Glutamatergic neuron (in vitro differentiated cells): Measurements from ENCODE around the gene PCDHGB7. TPM values are rescaled to one million over a fixed set of nuclear protein-coding genes. Genes with fewer than 3 reads are reported as not detected.
"Not testable (repeated sequence)": the region's sequence is repeated elsewhere in the genome, so short reads cannot be mapped to it uniquely, and the experiment has no call there.

Source experiments
- DNase-seq: peaks from one replicate; pipeline ENCODE4 v3.0.0; 2022
- H3K27ac Mint-ChIP-seq: one replicate; pipeline ENCODE4 v1.8.0; 2020; ENCODE audit warnings: mild to moderate bottlenecking, mixed read lengths, inconsistent platforms; ENCODE audit not compliant: unreplicated experiment
- H3K27me3 Mint-ChIP-seq: one replicate; pipeline ENCODE4 v1.8.0; 2020; ENCODE audit warnings: mild to moderate bottlenecking, moderate library complexity, mixed read lengths, inconsistent platforms; ENCODE audit not compliant: unreplicated experiment
- H3K36me3 Mint-ChIP-seq: one replicate; pipeline ENCODE4 v1.8.0; 2020; ENCODE audit warnings: mild to moderate bottlenecking, mixed read lengths, inconsistent platforms; ENCODE audit not compliant: unreplicated experiment
- H3K4me1 Mint-ChIP-seq: one replicate; pipeline ENCODE4 v1.8.0; 2020; ENCODE audit warnings: mild to moderate bottlenecking, low read depth, mixed read lengths, inconsistent platforms; ENCODE audit not compliant: unreplicated experiment
- H3K4me3 Mint-ChIP-seq: one replicate; pipeline ENCODE4 v1.8.0; 2020; ENCODE audit warnings: mild to moderate bottlenecking, mixed read lengths, inconsistent platforms; ENCODE audit not compliant: unreplicated experiment
- H3K9me3 Mint-ChIP-seq: one replicate; pipeline ENCODE4 v1.8.0; 2020; ENCODE audit warnings: mild to moderate bottlenecking, moderate library complexity, mixed read lengths, inconsistent platforms; ENCODE audit not compliant: unreplicated experiment
- total RNA-seq: library from RNA; stranded (reverse); fragmentation: NEBNext Ultra II Directional; extraction: Animal tissue kit (Norgen Biotek cat#: 25700); gene quantifications from one replicate; pipeline ENCODE4 v1.2.1, GENCODE V29; 2021; ENCODE audit not compliant: unreplicated experiment
- TF ChIP-seq, protein P1 (sequence below): fragments of 200-600 bp; sonication (generic); IDR thresholded peaks from one replicate; pipeline ENCODE4 v1.5.0; 2021; ENCODE audit not compliant: partially characterized antibody, unreplicated experiment

The PCDHGB7 gene
- total RNA-seq, 1 donor from 2014 or later, result 38.6 TPM

DNA sequence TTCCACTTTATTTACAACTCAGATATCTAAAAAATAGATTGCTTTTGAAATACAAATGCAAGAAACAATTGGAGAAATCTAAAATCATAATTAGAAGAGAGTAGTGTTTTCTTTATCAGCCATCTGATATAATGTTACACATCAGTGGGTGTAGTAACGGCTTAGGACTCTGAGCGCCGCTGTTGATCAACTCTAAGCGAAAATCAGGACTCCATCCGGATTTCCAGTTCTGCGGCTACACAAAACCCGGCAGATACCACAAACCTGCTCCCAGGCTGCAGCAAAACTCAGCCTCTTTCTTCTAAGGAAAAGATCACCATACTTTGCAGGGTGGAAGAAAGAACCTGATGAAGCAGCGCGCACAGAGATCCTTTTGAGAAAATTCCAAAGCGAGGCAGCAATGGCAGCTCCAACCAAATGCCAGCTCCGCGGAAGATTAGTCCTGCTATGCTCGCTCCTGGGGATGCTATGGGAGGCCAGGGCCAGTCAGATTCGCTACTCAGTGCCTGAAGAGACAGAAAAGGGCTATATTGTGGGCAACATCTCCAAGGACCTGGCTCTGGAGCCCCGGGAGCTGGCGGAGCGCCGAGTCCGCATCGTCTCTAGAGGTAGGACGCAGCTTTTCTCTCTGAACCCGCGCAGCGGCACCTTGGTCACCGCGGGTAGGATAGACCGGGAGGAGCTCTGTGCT, 14.8 kb upstream of the PCDHGB7 start, which contains the start of gene PCDHGA9:
Gene PCDHGA9 (plus strand): TSS at position 226 of the 691 bp plus-strand sequence. CDS start 175 bp downstream, at position 401.
- peaks cover 58% of the 10 kb centered on the region for H3K36me3 Mint-ChIP-seq
- H3K9me3 Mint-ChIP-seq, result peaks cover 27% of the 10 kb centered on the region
- H3K27ac Mint-ChIP-seq, result no peak within 1 kb of the TSS

DNA sequence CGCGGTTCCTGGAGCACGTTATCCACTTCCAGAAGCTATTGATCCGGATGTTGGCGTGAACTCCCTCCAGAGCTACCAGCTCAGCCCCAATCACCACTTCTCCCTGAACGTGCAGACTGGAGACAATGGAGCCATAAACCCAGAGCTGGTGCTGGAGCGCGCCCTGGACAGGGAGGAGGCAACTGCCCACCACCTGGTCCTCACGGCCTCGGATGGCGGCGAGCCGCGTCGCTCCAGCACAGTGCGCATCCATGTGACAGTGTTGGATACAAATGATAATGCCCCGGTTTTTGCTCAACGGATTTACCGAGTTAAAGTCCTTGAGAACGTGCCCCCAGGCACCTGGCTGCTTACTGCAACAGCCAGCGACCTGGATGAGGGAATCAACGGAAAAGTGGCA, 14.1 kb upstream of the PCDHGB7 start:
- Mint-ChIP-seq H3K4me3 (no peak overlapping the region), H3K27ac (no peak overlapping the region), H3K36me3 (peaks cover 64% of the 10 kb centered on the region), H3K27me3 (peaks cover 6% of the 10 kb centered on the region), H3K9me3 (peaks cover 31% of the 10 kb centered on the region), H3K4me1 (peaks cover 3% of the 10 kb centered on the region)
- TF ChIP-seq, protein P1, sequence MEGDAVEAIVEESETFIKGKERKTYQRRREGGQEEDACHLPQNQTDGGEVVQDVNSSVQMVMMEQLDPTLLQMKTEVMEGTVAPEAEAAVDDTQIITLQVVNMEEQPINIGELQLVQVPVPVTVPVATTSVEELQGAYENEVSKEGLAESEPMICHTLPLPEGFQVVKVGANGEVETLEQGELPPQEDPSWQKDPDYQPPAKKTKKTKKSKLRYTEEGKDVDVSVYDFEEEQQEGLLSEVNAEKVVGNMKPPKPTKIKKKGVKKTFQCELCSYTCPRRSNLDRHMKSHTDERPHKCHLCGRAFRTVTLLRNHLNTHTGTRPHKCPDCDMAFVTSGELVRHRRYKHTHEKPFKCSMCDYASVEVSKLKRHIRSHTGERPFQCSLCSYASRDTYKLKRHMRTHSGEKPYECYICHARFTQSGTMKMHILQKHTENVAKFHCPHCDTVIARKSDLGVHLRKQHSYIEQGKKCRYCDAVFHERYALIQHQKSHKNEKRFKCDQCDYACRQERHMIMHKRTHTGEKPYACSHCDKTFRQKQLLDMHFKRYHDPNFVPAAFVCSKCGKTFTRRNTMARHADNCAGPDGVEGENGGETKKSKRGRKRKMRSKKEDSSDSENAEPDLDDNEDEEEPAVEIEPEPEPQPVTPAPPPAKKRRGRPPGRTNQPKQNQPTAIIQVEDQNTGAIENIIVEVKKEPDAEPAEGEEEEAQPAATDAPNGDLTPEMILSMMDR, result no peak
- no peak for DNase-seq

More for the DNA sequence above, 14.8 kb upstream of the PCDHGB7 start, which contains the start of gene PCDHGA9:
- TF ChIP-seq, protein P1, result no peak
- H3K27me3 Mint-ChIP-seq, result peaks cover 4% of the 10 kb centered on the region
- no peak within 1 kb of the TSS for H3K4me3 Mint-ChIP-seq
- peaks cover 3% of the 10 kb centered on the region for H3K4me1 Mint-ChIP-seq
- DNase-seq, result no peak

DNA sequence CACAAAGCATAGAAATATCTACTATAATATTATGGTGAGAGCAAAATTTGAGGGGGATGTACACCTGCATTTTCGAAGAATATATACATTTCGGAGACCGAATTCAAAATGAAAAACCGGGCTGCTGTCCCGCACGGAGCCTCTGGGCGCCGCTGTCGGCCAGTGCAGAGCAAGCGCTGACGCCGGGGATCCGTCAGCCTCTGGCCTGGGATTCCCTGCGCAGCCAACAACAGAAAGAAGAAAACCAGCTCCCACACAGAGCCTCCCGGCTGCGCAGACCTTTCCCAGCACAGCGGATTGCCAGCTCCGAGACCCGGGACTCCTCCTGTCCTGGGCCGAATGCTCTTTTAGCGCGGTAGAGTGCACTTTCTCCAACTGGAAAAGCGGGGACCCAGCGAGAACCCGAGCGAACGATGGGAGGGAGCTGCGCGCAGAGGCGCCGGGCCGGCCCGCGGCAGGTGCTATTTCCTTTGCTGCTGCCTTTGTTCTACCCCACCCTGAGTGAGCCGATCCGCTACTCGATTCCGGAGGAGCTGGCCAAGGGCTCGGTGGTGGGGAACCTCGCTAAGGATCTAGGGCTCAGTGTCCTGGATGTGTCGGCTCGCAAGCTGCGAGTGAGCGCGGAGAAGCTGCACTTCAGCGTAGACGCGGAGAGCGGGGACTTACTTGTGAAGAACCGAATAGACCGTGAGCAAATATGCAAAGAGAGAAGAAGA, 9.5 kb upstream of the PCDHGB7 start, which contains the start of gene PCDHGB6:
Gene PCDHGB6 (plus strand): TSS at position 232 of the 716 bp plus-strand sequence. CDS start 182 bp downstream, at position 414.
- Mint-ChIP-seq H3K4me3 (peak within 1 kb of the TSS; percentile 93), H3K9me3 (peaks cover 45% of the 10 kb centered on the region), H3K36me3 (peaks cover 68% of the 10 kb centered on the region), H3K27ac (peak within 1 kb of the TSS; percentile 95), H3K27me3 (peaks cover 17% of the 10 kb centered on the region)
- TF ChIP-seq, protein P1, result peak; percentile 71
- H3K4me1 Mint-ChIP-seq, result not testable (repeated sequence)
- DNase-seq, result peak; percentile 82

DNA sequence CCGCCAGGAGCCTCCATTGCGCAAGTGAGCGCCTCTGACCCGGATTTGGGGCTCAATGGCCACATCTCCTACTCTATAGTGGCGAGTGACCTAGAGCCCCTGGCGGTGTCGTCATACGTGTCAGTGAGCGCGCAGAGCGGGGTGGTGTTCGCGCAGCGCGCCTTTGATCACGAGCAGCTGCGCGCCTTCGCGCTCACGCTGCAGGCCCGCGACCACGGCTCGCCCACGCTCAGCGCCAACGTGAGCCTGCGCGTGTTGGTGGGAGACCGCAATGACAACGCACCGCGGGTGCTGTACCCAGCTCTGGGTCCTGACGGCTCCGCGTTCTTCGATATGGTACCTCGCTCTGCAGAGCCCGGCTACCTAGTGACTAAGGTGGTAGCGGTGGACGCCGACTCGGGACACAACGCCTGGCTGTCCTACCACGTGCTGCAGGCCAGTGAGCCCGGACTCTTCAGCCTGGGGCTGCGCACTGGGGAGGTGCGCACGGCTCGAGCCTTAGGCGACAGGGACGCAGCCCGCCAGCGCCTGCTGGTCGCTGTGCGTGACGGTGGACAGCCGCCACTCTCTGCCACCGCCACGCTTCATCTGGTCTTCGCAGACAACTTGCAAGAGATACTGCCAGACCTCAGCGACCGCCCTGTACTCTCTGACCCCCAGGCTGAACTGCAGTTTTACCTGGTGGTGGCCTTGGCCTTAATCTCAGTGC, 7.7 kb upstream of the PCDHGB7 start:
- Mint-ChIP-seq H3K9me3 (peaks cover 52% of the 10 kb centered on the region), H3K27me3 (peaks cover 24% of the 10 kb centered on the region), H3K4me1 (peaks cover 3% of the 10 kb centered on the region), H3K4me3 (no peak overlapping the region), H3K36me3 (peaks cover 71% of the 10 kb centered on the region), H3K27ac (peak overlapping the region; percentile 88)
- TF ChIP-seq, protein P1, result no peak
- DNase-seq, result no peak
